ENCODE data around the gene IGF2BP2.

DNA sequence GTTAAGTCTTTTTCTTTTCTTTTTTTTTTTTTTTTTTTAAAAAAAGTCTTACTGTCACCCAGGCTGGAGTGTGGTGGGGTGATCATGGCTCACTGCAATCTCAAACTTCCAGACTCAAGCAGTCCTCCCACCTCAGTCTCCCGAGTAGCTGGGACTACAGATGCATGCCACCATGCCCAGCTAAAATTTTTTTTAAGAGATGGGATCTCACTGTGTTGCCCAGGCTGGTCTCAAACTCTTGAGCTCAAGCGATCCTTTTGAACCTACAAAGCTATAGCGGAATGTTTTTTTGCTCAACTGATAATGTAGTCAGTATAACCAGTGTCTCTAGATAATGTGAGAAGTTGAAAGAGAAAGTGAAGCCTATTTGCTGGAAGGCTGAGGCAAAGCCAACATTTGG, 3.9 kb upstream of the IGF2BP2 start:
- TF ChIP-seq, protein P1, sequence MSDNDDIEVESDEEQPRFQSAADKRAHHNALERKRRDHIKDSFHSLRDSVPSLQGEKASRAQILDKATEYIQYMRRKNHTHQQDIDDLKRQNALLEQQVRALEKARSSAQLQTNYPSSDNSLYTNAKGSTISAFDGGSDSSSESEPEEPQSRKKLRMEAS (IDR thresholded peaks at IDR 0.05), result no peak
- TF ChIP-seq CEBPB (IDR thresholded peaks at IDR 0.05), result no peak
- TF ChIP-seq EP300 (IDR thresholded peaks at IDR 0.05; ENCODE audit: borderline replicate concordance), result no peak
- no peak for TF ChIP-seq RAD21 (IDR thresholded peaks at IDR 0.05; ENCODE audit: low read depth)
- no peak for TF ChIP-seq FOXM1 (IDR thresholded peaks at IDR 0.05; ENCODE audit: borderline replicate concordance, low read depth)
- no peak for TF ChIP-seq REST (IDR thresholded peaks at IDR 0.05; ENCODE audit: low read depth)

All from Ishikawa (cell line).